Astrocyte of the cerebellum (primary cell): ENCODE data around the gene GRID2.
A peak's percentile ranks its signal among the peaks of the same experiment; 100 is the strongest.

Experiments used
- DNase-seq: peaks from one replicate; pipeline ENCODE4 v3.0.0-alpha.2; 2011; ENCODE audit warnings: low read depth
- H3K4me3 ChIP-seq: 2 replicates; pipeline ENCODE4 v1.5.1; 2011; ENCODE audit warnings: mild to moderate bottlenecking, low read depth, low read length, moderate library complexity
- CTCF ChIP-seq: IDR thresholded peaks from 2 replicates; pipeline ENCODE4 v1.5.1; 2012; ENCODE audit warnings: low read length, low read depth, moderate library complexity, mild to moderate bottlenecking; ENCODE audit errors: missing control alignments
- in situ Hi-C: cut with HindIII; loops from 2 replicates; pipeline ENCODE4 v1.10.0; 2017; ENCODE audit warnings: low sequenced_read_pairs

The GRID2 gene

GRCh38 chr4:92303621-92304027, at the start of gene GRID2:
Gene GRID2 (plus strand): TSS chr4:92303966.
- in situ Hi-C loops = no loop called here
- H3K4me3 ChIP-seq = peak within 1 kb of the TSS; percentile 55
- DNase-seq = no peak
- TF ChIP-seq CTCF = peak; percentile 42

DNA sequence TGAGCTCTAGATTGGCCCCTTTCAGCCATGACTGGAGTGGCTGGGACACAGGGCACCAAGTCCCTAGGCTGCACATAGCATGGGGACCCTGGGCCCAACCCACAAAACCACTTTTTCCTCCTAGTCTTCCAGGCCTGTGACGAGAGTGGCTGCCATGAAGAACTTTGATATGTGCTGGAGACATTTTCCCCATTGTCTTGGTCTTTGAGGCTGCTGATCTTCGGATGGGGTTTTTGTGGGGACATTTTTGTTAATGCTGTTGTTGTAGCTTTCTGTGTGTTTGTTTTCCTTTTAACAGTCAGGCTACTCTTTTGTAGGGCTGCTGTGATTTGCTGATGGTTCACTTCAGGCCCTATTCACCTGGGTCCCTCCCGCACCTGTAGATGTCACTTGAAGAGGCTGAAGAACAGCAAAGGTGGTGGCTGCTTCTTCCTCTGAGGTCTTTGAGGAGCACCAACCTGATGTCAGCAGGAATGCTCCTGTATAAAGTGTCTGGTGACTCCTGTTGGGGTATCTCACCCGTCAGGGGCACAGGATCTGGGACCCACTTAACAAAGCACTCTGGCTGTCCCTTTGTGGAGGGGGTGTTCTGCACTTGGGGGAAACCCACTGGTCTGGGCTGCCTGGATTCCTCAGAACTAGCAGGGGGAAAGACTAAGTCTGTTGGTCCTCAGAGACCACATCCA, 49.6 kb upstream of the GRID2 start:
- no peak for DNase-seq
- in situ Hi-C loops = no loop called here
- TF ChIP-seq CTCF = no peak
- no peak overlapping the region for H3K4me3 ChIP-seq

GRCh38 chr4:92254767-92255442, 48.9 kb upstream of the GRID2 start:
- in situ Hi-C loops = no loop called here
- no peak for TF ChIP-seq CTCF
- no peak for DNase-seq
- no peak overlapping the region for H3K4me3 ChIP-seq

DNA sequence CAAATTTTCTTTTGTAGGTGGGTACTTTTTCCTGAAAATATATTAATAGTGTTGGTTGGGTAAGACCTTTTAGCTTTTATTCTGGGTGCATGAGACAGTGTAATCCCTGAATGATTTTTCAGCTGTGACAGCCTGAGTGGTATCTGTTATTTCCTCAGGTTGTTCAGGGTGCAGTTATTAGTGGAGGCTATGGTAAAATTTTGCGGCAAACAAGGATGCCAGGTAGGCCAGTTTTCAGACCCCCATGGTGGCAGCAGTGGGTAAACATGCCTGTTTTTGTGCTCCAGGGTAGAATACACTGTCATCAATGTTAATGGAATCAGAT, 47.9 kb upstream of the GRID2 start:
- in situ Hi-C loops = no loop called here
- H3K4me3 ChIP-seq = no peak overlapping the region
- no peak for TF ChIP-seq CTCF
- DNase-seq = no peak

DNA sequence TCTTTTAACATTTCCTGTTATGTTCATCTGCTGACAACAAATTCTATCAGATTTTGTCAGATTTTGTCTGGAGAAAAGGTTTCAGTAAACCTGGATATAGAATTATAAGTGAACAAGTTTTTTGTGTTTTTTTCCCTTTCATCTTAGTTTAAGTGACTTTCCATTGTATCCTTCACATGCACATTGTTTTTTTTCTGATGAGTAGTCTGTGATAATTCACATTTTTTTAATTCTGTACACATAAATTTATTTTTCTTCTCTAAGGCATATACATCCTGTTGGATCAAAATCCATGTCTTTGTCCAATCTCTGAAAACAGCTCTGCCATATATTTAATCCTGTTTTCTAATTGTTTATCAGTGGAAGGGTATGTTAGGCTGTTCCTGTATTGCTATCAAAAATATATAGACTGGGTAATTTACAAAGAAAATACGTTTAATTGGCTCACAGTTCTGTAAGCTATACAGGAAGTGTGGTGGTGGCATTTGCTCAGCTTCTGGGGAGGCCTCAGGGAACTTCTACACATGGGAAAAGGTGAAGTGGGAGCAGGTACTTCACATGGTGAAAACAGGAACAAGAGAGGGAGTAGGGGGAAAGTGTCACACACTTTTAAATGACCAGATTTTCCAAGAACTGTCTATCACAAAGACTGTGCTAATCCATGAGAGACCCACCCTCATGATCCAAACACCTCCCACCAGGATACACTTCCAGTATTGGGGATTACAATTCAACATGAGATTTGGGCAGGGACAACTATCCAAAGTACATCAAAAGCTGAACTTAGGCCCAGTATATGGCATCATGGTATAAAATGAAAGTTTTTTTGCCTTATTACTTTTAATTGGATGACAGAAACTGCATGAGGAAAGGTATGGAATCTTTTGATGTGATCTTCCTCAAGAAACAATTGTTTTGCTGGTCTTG, 45.6 kb upstream of the GRID2 start:
- DNase-seq = no peak
- no peak for TF ChIP-seq CTCF
- in situ Hi-C loops = no loop called here
- H3K4me3 ChIP-seq = no peak overlapping the region

- in situ Hi-C loops = no loop called here
- TF ChIP-seq CTCF = no peak
- no peak overlapping the region for H3K4me3 ChIP-seq
- no peak for DNase-seq
Measured at GRCh38 chr4:92261256-92261655, 42.5 kb upstream of the GRID2 start.
